Measurements from ENCODE around the gene TXK. TPM values are rescaled to one million over a fixed set of nuclear protein-coding genes. Genes with fewer than 3 reads are reported as not detected.

TXK gene
- total and polyA plus RNA-seq, 10 of the 15 experiments (the other 5 are each of a cell fraction or from before 2014, with no cell fraction given) = 0.44 to 2.9 (median 1.4) TPM

DNA sequence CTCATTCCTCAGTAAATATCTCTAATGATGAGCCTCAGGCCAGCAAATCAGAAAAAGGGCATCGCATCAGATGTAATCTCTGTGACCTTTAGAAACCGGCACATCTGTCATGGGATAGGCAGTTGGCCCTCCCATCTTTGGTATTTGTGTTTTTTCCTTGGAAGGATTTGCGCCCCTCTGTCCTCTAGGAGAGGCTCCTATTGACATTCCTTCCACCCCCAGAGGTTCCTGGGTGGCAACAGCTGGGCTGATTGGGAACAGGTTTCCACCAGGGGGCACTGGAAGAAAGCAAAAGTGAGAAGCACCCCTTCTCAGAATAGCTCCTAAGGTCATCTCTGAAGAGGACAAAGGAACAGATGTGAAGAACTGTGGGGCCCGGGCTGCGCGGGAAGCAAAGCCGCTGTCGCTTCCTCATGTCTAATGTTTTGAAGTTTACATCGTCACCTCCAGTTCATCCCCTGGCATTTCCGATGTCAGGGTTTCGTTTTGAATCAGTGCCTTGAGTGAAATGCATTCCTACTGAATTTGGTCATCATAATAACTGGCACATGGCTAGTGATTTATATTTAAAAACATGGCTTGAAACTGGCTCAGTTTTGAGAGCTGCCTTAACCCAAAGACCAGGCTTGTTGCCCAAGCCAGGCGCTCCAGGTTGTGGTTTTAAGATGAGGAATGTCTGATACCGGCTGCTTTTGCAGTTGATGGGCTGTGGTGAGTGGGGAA, 6.2 kb downstream of the TXK start (continued):
- TF ChIP-seq, protein P1, sequence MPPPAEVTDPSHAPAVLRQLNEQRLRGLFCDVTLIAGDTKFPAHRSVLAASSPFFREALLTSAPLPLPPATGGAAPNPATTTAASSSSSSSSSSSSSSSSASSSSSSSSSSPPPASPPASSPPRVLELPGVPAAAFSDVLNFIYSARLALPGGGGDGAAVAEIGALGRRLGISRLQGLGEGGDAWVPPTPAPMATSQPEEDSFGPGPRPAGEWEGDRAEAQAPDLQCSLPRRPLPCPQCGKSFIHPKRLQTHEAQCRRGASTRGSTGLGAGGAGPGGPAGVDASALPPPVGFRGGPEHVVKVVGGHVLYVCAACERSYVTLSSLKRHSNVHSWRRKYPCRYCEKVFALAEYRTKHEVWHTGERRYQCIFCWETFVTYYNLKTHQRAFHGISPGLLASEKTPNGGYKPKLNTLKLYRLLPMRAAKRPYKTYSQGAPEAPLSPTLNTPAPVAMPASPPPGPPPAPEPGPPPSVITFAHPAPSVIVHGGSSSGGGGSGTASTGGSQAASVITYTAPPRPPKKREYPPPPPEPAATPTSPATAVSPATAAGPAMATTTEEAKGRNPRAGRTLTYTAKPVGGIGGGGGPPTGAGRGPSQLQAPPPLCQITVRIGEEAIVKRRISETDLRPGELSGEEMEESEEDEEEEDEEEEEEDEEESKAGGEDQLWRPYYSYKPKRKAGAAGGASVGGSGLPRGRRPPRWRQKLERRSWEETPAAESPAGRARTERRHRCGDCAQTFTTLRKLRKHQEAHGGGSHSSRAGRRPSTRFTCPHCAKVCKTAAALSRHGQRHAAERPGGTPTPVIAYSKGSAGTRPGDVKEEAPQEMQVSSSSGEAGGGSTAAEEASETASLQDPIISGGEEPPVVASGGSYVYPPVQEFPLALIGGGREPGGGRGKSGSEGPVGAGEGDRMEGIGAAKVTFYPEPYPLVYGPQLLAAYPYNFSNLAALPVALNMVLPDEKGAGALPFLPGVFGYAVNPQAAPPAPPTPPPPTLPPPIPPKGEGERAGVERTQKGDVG (CRISPR knock-in tag; IDR thresholded peaks at IDR 0.05) = no peak
- TF ChIP-seq SMARCA5 (IDR thresholded peaks at IDR 0.05) (no peak), ZBTB40 (IDR thresholded peaks at IDR 0.05; ENCODE audit: borderline replicate concordance) (no peak), ZNF207 (IDR thresholded peaks at IDR 0.05; ENCODE audit: borderline replicate concordance) (no peak), ELK1 (IDR thresholded peaks at IDR 0.05; ENCODE audit: low read depth, low read length) (no peak), BCL3 (IDR thresholded peaks at IDR 0.05; ENCODE audit: borderline replicate concordance, insufficient read depth, low read depth, low read length, poor library complexity, severe bottlenecking) (peak; percentile 68), TARDBP (IDR thresholded peaks at IDR 0.05; ENCODE audit: borderline replicate concordance) (no peak), PAX5 (IDR thresholded peaks at IDR 0.05; ENCODE audit: borderline replicate concordance, low read depth, low read length) (no peak; the same call in 1 of the 2 replicates), ASH2L (IDR thresholded peaks at IDR 0.05; ENCODE audit: borderline replicate concordance, low read depth) (no peak), HCFC1 (IDR thresholded peaks at IDR 0.05; ENCODE audit: low read length) (no peak), RCOR1 (conservative IDR thresholded peaks at IDR 0.05; ENCODE audit: low read depth, low read length) (no peak), CHD2 (IDR thresholded peaks at IDR 0.05; ENCODE audit: borderline replicate concordance, low read depth, low read length) (no peak), JUND (IDR thresholded peaks at IDR 0.05; ENCODE audit: low read depth, low read length) (no peak), BHLHE40 (IDR thresholded peaks at IDR 0.05; ENCODE audit: borderline replicate concordance in 1 of 2, low read depth in 2 of 2, low read length in 1 of 2) (0 out of 4 replicates have a peak, but pooled peaks of 1 of the 2 experiments have one; percentile 13), SIX5 (IDR thresholded peaks at IDR 0.05; ENCODE audit: low read depth, low read length, severe bottlenecking) (no peak), MYB (IDR thresholded peaks at IDR 0.05; ENCODE audit: borderline replicate concordance, low read depth, low read length) (no peak)
- TF ChIP-seq, protein P2, sequence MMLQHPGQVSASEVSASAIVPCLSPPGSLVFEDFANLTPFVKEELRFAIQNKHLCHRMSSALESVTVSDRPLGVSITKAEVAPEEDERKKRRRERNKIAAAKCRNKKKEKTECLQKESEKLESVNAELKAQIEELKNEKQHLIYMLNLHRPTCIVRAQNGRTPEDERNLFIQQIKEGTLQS (IDR thresholded peaks at IDR 0.05; ENCODE audit: borderline replicate concordance, extremely low read depth, low read depth, low read length) = no peak

Data from GM12878 (cell line).